ENCODE measurements around the gene MYO18B.

MYO18B gene

DNA sequence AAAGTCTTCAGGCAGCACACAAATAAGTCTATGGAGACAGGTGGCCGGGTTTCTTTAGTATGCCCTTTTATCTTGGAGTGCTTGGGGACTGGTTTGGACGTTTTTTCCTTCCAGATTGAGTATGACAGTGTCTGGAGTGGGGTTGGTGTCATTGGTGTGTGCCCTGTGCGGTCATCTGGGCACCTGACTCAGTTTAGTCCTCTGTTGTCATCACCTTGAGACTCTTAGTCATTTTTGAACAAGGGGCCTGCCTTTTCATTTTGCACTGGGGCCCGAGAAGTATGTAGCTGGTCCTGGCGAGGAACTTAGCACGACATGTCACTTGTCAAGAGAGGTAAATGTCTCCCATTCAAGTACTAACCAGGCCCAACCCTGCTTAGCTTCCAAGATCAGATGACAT is 27.2 kb upstream of the MYO18B start:
- DNase-seq, result no peak

- no peak for DNase-seq
Measured at GRCh38 chr22:25716637-25717036, 25.4 kb upstream of the MYO18B start.

- DNase-seq, result no peak
Measured at GRCh38 chr22:25718135-25718840, 23.7 kb upstream of the MYO18B start.

DNA sequence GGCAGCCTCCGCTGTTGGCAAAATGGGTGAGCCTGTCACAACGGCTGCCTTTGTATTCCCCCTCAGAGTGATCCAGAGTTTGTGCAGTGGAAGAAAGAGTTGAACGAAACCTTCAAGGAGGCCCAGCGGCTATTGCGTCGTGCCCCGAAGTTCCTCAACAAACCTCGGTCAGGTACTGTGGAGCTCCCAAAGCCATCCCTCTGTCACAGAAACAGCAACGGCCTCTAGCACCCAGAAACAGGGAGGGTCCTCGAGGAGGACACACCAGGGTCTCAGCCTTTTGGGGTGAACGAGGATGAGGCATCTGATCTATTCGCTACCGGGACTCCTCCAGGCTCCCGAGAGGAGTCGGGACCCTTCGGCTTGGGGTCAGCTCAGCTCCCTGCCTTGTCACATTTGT is 19.8 kb upstream of the MYO18B start:
- no peak for DNase-seq

GRCh38 chr22:25722626-25723025 is 19.4 kb upstream of the MYO18B start:
- no peak for DNase-seq

- DNase-seq, result no peak
Measured at GRCh38 chr22:25726241-25726640, 15.7 kb upstream of the MYO18B start.

- no peak for DNase-seq
Measured at GRCh38 chr22:25728071-25728470, 13.9 kb upstream of the MYO18B start.

DNA sequence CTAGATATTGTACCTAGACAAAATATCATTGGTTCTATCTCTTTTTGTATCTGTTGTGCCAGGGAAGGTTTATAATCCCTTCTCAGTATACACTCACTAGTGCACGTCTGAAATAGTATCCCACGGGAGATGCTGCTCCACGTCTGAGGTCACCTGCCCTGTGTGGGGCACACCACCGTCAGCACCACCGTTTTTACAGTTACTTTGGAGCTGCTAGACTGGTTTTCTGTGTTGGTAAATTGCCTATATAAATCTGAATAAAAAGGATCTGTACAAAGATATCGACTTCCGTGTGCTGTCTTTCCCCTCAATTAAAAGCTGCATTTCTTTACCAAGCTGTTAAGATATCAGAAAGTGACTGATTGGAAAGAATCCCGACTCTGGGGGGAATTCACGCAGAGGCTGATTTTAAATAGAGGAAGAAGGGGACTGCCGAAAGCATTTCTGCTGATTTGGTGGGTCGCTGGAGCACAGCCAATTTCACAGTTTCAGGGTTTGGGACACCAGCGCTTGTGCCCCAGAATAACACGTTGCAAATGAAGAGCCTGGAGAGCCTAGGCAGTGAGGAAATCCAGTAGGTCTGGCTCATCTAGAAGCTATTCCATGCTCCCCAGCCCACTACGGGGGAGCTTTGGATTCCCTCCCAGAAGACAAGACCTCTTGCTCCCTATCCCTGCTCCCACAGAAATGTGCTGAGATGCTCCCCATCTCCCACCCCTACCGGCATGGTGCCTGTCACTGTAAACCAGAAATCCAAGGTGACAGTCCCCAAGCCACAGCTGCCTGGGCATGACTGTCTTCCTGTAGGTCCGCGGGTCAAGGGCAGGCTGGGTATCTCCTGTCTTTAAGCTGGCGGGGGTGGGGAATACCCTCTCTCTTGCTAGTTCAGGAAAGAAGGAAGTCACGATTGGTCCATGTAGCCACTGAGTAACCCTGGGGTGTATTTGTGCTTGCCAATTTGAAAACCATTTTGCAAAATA is 12.7 kb upstream of the MYO18B start:
- DNase-seq, result no peak

DNA sequence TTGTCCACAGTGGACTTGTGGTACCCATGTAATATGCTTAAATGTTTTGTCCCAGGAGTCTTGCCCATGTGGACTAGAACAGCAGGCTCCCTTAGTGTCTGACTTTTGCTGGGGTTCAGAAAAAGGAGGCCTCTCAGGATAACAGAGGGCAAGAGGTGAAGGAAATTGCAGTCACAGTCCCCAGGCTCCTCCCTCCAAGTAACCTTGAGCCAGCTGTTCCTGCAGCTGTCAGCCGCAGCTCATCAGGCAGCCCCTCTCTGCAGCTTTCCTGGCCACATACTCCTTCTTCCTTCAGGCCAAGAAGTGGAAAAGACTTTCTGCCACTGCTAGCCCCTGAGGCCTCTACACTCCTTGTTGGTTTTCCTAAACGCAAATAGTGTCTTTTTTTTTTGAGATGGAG is 6.3 kb upstream of the MYO18B start:
- no peak for DNase-seq

DNA sequence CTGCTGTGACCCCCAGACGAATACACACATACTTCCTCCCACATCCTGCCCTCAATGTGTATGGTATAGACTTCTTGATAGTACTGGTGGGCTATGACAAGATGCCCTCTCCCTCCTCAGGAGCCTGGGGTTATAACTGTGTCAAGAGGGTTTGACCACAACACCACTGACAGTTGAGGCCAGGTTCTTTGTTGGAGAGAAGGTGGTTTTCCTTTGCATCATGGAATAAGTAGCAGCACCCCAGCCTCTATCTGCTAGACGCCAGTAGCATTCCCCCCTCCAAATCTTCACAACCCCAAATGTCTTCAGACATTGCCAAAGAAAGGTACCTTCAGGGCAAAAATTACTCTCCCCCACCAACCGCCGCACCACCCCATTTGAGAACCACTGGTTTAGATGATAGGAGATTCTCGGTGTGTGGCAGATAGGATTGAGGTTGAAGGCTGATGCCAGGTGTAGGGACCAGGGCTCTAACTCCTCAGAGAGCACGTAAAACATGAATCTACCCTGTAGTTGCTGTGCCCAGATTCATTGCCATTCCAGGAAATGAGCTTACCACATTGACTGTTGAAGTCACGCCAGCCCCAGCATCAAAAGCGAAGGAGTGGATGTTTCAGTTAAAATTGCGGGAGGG is 5.5 kb upstream of the MYO18B start:
- no peak for DNase-seq

GRCh38 chr22:25739659-25740344 is 2.2 kb upstream of the MYO18B start:
- DNase-seq, result no peak

- no peak for DNase-seq
Measured at GRCh38 chr22:25742918-25743708, 1.1 kb downstream of the MYO18B start.

- no peak for DNase-seq
Measured at GRCh38 chr22:25744694-25745093, 2.7 kb downstream of the MYO18B start.

GRCh38 chr22:25745341-25746011 is 3.5 kb downstream of the MYO18B start:
- DNase-seq, result no peak

- DNase-seq, result no peak
Measured at GRCh38 chr22:25746012-25746373, 4.0 kb downstream of the MYO18B start.

DNA sequence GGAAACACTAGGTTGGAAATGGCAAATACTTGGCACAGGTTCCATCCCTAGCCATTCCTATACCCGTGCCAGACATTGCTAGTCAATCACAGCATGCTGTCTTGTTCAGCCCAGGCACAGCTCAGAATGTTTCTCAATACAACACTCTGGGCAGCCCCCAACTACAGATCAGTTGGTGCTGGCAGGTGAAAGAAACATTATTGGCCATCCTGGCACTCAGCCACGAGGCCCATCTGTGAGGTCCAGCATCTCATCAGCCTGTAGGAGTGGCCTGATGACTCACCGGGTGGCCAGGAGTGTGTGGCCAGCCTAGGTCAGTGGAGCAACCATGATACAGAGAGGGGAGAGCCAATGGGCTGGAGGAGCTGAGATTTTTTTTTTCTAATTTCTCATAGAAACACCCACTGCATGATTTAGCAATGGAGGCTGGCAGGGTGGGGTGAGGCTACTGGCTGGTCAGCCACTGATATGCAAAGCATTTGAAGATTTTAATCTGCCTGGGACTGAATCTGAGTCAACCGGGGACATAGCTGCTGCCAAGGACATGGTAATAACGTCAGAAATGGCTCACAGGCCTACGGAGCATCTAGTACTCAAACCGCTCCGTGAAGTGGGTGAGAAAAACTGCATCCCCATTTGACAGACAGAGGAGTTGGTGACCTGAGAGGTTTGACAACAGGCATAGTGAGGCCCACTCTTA is 5.4 kb downstream of the MYO18B start:
- DNase-seq, result no peak

DNA sequence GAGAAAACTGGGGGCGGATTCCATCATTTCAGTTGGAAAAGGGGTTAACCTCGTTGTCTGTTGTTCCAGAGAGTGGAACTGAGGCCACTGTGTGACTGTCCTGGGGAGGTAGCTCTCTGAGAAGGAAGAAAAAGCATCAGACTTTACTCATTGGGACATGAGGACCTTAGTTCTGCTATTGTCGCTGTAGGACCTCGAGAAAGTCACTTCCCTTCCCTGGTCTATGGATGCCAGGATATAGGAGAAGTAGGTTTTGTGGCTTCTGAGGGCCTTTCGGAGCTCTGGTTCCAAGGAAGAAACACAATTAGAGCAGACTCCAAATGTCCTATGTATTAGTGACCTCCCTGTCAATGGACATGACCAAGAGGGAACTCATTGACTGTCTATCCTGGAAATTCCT is 6.2 kb downstream of the MYO18B start:
- no peak for DNase-seq

DNA sequence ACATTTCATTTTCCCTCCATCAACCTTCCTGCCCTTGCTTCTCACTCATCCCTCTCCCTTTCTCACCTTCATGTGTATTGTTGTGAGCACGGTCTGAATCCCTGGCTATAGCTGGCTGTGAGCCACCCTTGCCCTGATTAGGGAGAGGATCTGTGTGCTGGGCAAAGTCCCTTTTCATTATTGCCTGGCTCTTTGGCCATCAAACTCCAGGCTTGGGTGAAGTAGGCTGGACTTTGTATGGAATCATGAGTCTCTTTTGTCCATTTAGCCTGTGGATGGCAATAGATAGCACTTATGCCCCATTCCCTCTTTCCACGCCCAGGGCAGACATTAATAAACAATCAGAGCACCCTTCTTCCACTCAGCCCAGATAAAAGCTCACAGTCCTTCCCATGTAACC is 6.7 kb downstream of the MYO18B start:
- no peak for DNase-seq

DNA sequence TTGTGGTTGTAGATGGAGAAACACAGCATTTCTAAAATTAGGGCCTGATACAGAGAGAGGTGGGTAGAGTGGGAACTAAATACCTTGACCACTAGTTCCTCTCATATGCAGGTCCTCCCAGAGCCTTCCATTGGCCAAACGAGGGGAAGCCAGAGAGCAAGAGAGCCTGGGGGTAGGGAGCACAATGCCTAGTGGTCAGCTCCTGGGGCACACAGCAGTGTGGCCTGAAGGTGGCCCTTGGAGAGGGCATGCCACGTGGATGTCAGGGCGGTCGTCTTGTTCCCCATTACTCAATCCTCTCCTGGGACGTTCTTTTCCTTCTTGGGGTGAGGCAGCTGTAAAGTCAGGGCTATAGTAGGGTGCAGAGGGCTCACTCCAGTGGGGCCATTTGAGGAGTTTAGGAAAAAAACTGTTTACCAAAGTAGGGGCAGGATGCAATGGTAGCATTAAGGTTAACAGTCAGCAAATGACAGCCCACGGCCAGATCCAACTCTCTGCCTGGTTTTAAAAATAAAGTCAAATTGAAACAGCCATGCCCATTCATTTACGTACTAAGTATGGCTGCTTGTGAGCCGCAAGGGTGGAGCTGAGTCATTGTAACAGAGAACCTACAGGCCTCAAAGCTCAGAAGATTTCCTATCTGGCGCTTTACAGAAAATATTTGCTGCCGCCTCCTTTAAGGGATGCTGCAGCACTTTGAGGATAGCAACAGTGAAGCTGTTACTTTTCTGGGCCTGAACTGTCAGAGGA is 7.6 kb downstream of the MYO18B start:
- no peak for DNase-seq

GRCh38 chr22:25750569-25751173 is 8.7 kb downstream of the MYO18B start:
- DNase-seq, result no peak

All from CD4-positive, alpha-beta T cell treated with Interferon gamma for 1 hour (primary cell).